DOHH2 (cell line): ENCODE data around the gene LEF1.
A peak's percentile ranks its signal among the peaks of the same experiment; 100 is the strongest.

Experiments
- H3F3A ChIP-seq: fragments of 200-600 bp; sonication (generic), shearing (Covaris generic); 2 replicates; pipeline ENCODE4 v1.6.0; 2016; ENCODE audit warnings: antibody characterized with exemption, mild to moderate bottlenecking; ENCODE audit not compliant: control insufficient read depth, insufficient read depth
- H3K27ac ChIP-seq: fragments of 200-600 bp; sonication (generic); 2 replicates; pipeline ENCODE4 v1.5.1; 2014; ENCODE audit warnings: low read depth, mild to moderate bottlenecking, low read length, moderate library complexity
- H3K27me3 ChIP-seq: fragments of 200-600 bp; sonication (generic); 2 replicates; pipeline ENCODE4 v1.6.1; 2014; ENCODE audit warnings: mild to moderate bottlenecking, low read length, mixed read lengths; ENCODE audit not compliant: control insufficient read depth
- H3K36me3 ChIP-seq: fragments of 200-600 bp; sonication (generic); 2 replicates; pipeline ENCODE4 v1.6.1; 2014; ENCODE audit warnings: mild to moderate bottlenecking, low read length, moderate library complexity, mixed read lengths; ENCODE audit not compliant: control insufficient read depth
- H3K4me1 ChIP-seq: fragments of 200-600 bp; sonication (generic); 2 replicates; pipeline ENCODE4 v1.6.1; 2014; ENCODE audit warnings: mild to moderate bottlenecking, low read length, mixed read lengths; ENCODE audit not compliant: control insufficient read depth
- H3K4me2 ChIP-seq: fragments of 200-600 bp; sonication (generic); 2 replicates; pipeline ENCODE4 v1.6.0; 2014; ENCODE audit warnings: mild to moderate bottlenecking, low read length, moderate library complexity
- H3K4me3 ChIP-seq: fragments of 200-600 bp; sonication (generic); 2 replicates; pipeline ENCODE4 v1.5.1; 2014; ENCODE audit warnings: mild to moderate bottlenecking, low read length, mixed read lengths
- H3K79me2 ChIP-seq: fragments of 200-600 bp; sonication (generic); 2 replicates; pipeline ENCODE4 v1.6.1; 2014; ENCODE audit warnings: mild to moderate bottlenecking, low read length, mixed read lengths; ENCODE audit not compliant: control insufficient read depth
- H3K9me2 ChIP-seq: fragments of 200-600 bp; sonication (generic); replicated peaks from 2 replicates; pipeline ENCODE4 v1.6.1; 2014; ENCODE audit warnings: mild to moderate bottlenecking, low read length, mixed read lengths; ENCODE audit not compliant: control insufficient read depth
- H3K9me3 ChIP-seq: fragments of 200-600 bp; sonication (generic); 2 replicates; pipeline ENCODE4 v1.6.1; 2014; ENCODE audit warnings: antibody characterized with exemption, low read length, mixed read lengths; ENCODE audit not compliant: control insufficient read depth, insufficient read depth
- H4K20me1 ChIP-seq: fragments of 200-600 bp; sonication (generic); 2 replicates; pipeline ENCODE4 v1.6.0; 2014; ENCODE audit warnings: low read depth, mild to moderate bottlenecking, antibody characterized with exemption, low read length, moderate library complexity; ENCODE audit not compliant: control insufficient read depth, insufficient read depth
- EZH2phosphoT487 ChIP-seq: fragments of 200-600 bp; sonication (generic); IDR thresholded peaks from 2 replicates; pipeline ENCODE4 v1.6.1; 2017; ENCODE audit warnings: borderline replicate concordance, mild to moderate bottlenecking, antibody characterized with exemption, low read length, moderate library complexity, mixed read lengths
- TF ChIP-seq, protein P1 (sequence below): fragments of 200-600 bp; sonication (generic); IDR thresholded peaks from one replicate; pipeline ENCODE4 v1.5.1; 2014; ENCODE audit warnings: antibody characterized with exemption, mild to moderate bottlenecking, low read depth, low read length; ENCODE audit not compliant: poor library complexity, severe bottlenecking

LEF1 gene

DNA sequence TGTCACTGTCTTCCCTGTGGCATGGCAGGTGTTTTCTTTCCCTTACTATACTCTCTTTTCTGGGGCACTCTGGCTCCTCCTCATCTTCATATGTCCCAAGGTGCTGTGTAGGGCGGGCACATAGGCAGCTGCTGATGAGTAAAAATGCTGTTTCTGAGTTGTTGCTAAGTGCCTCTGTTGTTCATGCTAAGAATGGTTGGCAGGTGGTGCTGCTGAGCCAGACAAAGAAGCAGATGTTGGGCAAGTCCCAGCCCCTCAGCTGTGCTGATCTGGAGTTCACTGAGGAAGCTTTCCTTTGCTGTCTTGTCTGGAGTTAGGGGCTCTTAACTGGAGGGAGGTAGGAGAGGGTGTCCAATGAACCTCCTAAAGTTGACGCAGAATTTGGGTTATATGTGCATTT lies 138.4 kb downstream of the LEF1 start:
- Histone ChIP-seq H3K4me3 (no peak overlapping the region), H3K27me3 (no peaks in the 10 kb centered on the region), H3K9me2 (no peaks in the 10 kb centered on the region), H3K9me3 (no peaks in the 10 kb centered on the region), H3K36me3 (peaks cover 58% of the 10 kb centered on the region), H3K4me2 (no peak overlapping the region), H4K20me1 (no peaks in the 10 kb centered on the region), H3K79me2 (no peaks in the 10 kb centered on the region), H3F3A (peaks cover 5% of the 10 kb centered on the region; the same call in 1 of the 2 replicates), H3K27ac (no peak overlapping the region), H3K4me1 (peaks cover 39% of the 10 kb centered on the region)
- no peak for TF ChIP-seq EZH2phosphoT487
- TF ChIP-seq, protein P1, sequence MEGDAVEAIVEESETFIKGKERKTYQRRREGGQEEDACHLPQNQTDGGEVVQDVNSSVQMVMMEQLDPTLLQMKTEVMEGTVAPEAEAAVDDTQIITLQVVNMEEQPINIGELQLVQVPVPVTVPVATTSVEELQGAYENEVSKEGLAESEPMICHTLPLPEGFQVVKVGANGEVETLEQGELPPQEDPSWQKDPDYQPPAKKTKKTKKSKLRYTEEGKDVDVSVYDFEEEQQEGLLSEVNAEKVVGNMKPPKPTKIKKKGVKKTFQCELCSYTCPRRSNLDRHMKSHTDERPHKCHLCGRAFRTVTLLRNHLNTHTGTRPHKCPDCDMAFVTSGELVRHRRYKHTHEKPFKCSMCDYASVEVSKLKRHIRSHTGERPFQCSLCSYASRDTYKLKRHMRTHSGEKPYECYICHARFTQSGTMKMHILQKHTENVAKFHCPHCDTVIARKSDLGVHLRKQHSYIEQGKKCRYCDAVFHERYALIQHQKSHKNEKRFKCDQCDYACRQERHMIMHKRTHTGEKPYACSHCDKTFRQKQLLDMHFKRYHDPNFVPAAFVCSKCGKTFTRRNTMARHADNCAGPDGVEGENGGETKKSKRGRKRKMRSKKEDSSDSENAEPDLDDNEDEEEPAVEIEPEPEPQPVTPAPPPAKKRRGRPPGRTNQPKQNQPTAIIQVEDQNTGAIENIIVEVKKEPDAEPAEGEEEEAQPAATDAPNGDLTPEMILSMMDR, result peak; percentile 80

DNA sequence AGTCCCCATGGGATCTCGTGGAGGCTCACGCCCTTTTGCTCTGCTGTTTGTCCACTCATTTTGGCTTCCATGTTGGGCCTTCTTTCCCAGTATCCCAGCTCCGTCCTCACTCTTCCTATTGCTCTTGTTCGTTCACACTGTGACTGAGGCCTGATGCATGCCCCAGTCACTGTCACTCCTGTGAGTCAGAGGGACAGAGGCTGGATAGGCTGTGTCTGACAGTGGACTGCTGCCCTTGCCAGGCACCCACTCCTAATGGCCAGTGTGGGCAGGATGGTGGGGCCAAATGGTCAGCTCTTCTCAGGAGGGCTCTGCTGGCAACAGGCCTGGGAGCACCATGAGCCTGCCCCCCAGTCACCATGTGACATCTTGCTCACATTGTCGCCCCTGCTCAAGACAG lies 139.0 kb downstream of the LEF1 start:
- peaks cover 58% of the 10 kb centered on the region for H3K36me3 ChIP-seq
- H3F3A ChIP-seq, result peaks cover under 1% of the 10 kb centered on the region; the same call in 1 of the 2 replicates
- no peaks in the 10 kb centered on the region for H3K9me3 ChIP-seq
- no peak overlapping the region for H3K4me3 ChIP-seq
- H3K27ac ChIP-seq, result no peak overlapping the region
- no peak overlapping the region for H3K4me2 ChIP-seq
- H3K27me3 ChIP-seq, result no peaks in the 10 kb centered on the region
- H3K79me2 ChIP-seq, result no peaks in the 10 kb centered on the region
- TF ChIP-seq EZH2phosphoT487, result no peak
- TF ChIP-seq, protein P1, result no peak
- H3K9me2 ChIP-seq, result no peaks in the 10 kb centered on the region
- H3K4me1 ChIP-seq, result peaks cover 33% of the 10 kb centered on the region
- H4K20me1 ChIP-seq, result no peaks in the 10 kb centered on the region

DNA sequence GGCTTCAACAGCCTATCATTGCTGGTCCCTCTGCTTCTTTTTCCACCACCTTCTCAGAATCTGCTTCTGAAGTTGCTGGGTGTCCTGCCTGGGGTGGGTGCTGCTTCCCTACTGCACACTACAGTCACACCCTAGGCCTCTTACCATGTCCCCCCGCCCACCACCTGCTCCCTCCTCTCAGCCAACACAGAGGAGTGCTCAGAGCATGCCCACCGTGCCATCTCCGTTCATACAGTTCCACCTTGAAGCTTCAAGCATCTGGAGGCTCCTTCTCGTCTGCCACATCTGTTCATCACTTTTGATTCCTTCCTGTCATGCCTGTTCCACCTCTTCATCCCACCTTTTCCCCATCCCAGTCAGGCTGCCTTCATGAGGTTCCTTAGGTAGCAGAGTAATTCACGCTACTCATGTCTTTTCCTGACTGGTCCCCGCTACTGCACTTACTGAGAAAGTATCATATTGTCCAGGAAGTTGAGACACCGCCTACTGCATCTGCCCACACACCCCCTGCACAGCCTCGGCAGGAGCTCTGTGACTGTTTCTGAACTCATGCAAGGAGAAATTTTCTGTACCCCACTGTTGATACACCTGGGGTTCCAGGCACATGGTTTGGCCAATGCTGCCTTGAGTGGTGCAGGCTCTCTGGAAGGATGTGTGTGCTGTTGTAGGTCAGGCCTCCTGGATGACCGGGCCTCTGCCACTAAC lies 139.6 kb downstream of the LEF1 start:
- H3K36me3 ChIP-seq, result peaks cover 58% of the 10 kb centered on the region
- no peak overlapping the region for H3K27ac ChIP-seq
- H3F3A ChIP-seq, result no peaks in the 10 kb centered on the region; the same call in 1 of the 2 replicates
- H3K9me3 ChIP-seq, result no peaks in the 10 kb centered on the region
- no peaks in the 10 kb centered on the region for H4K20me1 ChIP-seq
- no peak overlapping the region for H3K4me2 ChIP-seq
- H3K4me3 ChIP-seq, result no peak overlapping the region
- H3K79me2 ChIP-seq, result no peaks in the 10 kb centered on the region
- H3K4me1 ChIP-seq, result peaks cover 27% of the 10 kb centered on the region
- no peaks in the 10 kb centered on the region for H3K27me3 ChIP-seq
- H3K9me2 ChIP-seq, result no peaks in the 10 kb centered on the region
- no peak for TF ChIP-seq EZH2phosphoT487
- TF ChIP-seq, protein P1, result no peak
